Adrenal gland (tissue), 5 donors: ENCODE data around the gene CDK5R1.

Experiments used
- POLR2A ChIP-seq, 2 donors: fragments of 450-650 bp; IDR thresholded peaks; one replicate each; pipeline ENCODE4 v1.6.1; 2017; ENCODE audit warnings: antibody characterized with exemption in 2 of 2, mild to moderate bottlenecking in 2 of 2, moderate library complexity in 1 of 2
- TF ChIP-seq, protein P1 (sequence below), 6 experiments: fragments of 450-650 bp in 4 of 6; fragments of 200-600 bp in 2 of 6; sonication (generic) in 1 of 6; IDR thresholded peaks; 1 replicate in 5 of 6; 2 replicates in 1 of 6; pipeline versions ENCODE4 v1.5.1 to v1.8.0; 2016 to 2021; ENCODE audit warnings: antibody characterized with exemption in 6 of 6, mild to moderate bottlenecking in 2 of 6, moderate library complexity in 1 of 6
- donor health status: DM: no; HTN: no; CAD: no.

GRCh38 chr17:32445074-32445415 lies 41.7 kb upstream of the CDK5R1 start:
- TF ChIP-seq POLR2A (IDR thresholded peaks at IDR 0.05) = peak in 1 of 2 donors; percentile 30
- TF ChIP-seq, protein P1, sequence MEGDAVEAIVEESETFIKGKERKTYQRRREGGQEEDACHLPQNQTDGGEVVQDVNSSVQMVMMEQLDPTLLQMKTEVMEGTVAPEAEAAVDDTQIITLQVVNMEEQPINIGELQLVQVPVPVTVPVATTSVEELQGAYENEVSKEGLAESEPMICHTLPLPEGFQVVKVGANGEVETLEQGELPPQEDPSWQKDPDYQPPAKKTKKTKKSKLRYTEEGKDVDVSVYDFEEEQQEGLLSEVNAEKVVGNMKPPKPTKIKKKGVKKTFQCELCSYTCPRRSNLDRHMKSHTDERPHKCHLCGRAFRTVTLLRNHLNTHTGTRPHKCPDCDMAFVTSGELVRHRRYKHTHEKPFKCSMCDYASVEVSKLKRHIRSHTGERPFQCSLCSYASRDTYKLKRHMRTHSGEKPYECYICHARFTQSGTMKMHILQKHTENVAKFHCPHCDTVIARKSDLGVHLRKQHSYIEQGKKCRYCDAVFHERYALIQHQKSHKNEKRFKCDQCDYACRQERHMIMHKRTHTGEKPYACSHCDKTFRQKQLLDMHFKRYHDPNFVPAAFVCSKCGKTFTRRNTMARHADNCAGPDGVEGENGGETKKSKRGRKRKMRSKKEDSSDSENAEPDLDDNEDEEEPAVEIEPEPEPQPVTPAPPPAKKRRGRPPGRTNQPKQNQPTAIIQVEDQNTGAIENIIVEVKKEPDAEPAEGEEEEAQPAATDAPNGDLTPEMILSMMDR (IDR thresholded peaks at IDR 0.05) = no peak
